KMS-11 (cell line): ENCODE data around the gene ANO9.

Experiments
- H2AFZ ChIP-seq: fragments of 200-600 bp; sonication (generic); 2 replicates; pipeline ENCODE4 v1.6.1; 2016; ENCODE audit warnings: antibody characterized with exemption, mixed run types, low read depth
- H3K27ac ChIP-seq: fragments of 200-600 bp; sonication (generic); 2 replicates; pipeline ENCODE4 v1.6.1; 2016; ENCODE audit warnings: mild to moderate bottlenecking, mixed run types
- H3K27me3 ChIP-seq: fragments of 200-600 bp; sonication (generic); 2 replicates; pipeline ENCODE4 v1.6.1; 2017; ENCODE audit warnings: mild to moderate bottlenecking, low read depth, mixed run types, moderate library complexity; ENCODE audit not compliant: insufficient read depth
- H3K36me3 ChIP-seq: fragments of 200-600 bp; sonication (generic); 2 replicates; pipeline ENCODE4 v1.6.1; 2017; ENCODE audit warnings: mild to moderate bottlenecking, mixed run types; ENCODE audit not compliant: insufficient read depth
- H3K4me1 ChIP-seq: fragments of 200-600 bp; sonication (generic); 2 replicates; pipeline ENCODE4 v1.6.1; 2016; ENCODE audit warnings: mild to moderate bottlenecking, low read depth, mixed run types; ENCODE audit not compliant: poor library complexity, severe bottlenecking
- H3K4me2 ChIP-seq: fragments of 200-600 bp; sonication (generic); 2 replicates; pipeline ENCODE4 v1.7.0; 2016; ENCODE audit warnings: mild to moderate bottlenecking, mixed run types
- H3K4me3 ChIP-seq: fragments of 200-600 bp; sonication (generic); IDR thresholded peaks from 2 replicates; pipeline ENCODE4 v1.6.1; 2017; ENCODE audit warnings: low read depth, low read length, mixed read lengths; ENCODE audit not compliant: insufficient read depth
- H3K79me2 ChIP-seq: fragments of 200-600 bp; sonication (generic); 2 replicates; pipeline ENCODE4 v1.6.1; 2016; ENCODE audit warnings: low read depth, mixed run types; ENCODE audit not compliant: insufficient read depth
- H3K9ac ChIP-seq: fragments of 200-600 bp; sonication (generic); 2 replicates; pipeline ENCODE4 v1.6.1; 2016; ENCODE audit warnings: mild to moderate bottlenecking, mixed run types
- H4K20me1 ChIP-seq: fragments of 200-600 bp; sonication (generic); 2 replicates; pipeline ENCODE4 v1.6.1; 2016; ENCODE audit warnings: mild to moderate bottlenecking, mixed run types; ENCODE audit not compliant: insufficient read depth
- TF ChIP-seq, protein P1 (sequence below): fragments of 200-600 bp; sonication (generic); conservative IDR thresholded peaks from 2 replicates; pipeline ENCODE4 v1.6.1; 2017; ENCODE audit warnings: low read depth, mild to moderate bottlenecking, antibody characterized with exemption, low read length, moderate library complexity, mixed read lengths

ANO9 gene

DNA sequence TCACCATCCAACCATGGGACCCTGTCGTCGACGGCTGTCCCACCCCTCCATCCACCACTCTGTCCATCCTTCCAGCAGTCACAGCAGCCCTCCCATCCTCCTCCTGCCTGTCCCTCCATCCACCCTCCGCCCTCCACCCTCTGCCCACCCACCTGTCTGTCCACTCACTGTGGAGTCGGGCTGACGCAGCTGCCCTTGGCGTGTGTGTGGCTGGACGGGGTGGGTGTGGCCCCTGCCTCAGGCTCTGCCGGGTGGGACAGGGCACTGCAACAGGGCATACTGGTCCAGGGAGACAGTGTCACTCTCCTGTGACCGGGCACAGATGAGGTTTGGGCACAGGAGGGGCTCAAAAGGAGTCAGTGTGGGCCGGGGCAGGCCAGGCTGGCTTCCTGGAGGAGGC is 45.9 kb downstream of the ANO9 start:
- H3K36me3 ChIP-seq: no peaks in the 10 kb centered on the region
- no peaks in the 10 kb centered on the region for H4K20me1 ChIP-seq
- H3K9ac ChIP-seq: no peak overlapping the region
- H3K4me1 ChIP-seq: no peaks in the 10 kb centered on the region
- no peak overlapping the region for H3K27ac ChIP-seq
- no peak overlapping the region for H3K4me2 ChIP-seq
- no peak overlapping the region for H2AFZ ChIP-seq
- H3K79me2 ChIP-seq: no peaks in the 10 kb centered on the region
- peaks cover 35% of the 10 kb centered on the region for H3K27me3 ChIP-seq
- H3K4me3 ChIP-seq: no peak overlapping the region
- TF ChIP-seq, protein P1, sequence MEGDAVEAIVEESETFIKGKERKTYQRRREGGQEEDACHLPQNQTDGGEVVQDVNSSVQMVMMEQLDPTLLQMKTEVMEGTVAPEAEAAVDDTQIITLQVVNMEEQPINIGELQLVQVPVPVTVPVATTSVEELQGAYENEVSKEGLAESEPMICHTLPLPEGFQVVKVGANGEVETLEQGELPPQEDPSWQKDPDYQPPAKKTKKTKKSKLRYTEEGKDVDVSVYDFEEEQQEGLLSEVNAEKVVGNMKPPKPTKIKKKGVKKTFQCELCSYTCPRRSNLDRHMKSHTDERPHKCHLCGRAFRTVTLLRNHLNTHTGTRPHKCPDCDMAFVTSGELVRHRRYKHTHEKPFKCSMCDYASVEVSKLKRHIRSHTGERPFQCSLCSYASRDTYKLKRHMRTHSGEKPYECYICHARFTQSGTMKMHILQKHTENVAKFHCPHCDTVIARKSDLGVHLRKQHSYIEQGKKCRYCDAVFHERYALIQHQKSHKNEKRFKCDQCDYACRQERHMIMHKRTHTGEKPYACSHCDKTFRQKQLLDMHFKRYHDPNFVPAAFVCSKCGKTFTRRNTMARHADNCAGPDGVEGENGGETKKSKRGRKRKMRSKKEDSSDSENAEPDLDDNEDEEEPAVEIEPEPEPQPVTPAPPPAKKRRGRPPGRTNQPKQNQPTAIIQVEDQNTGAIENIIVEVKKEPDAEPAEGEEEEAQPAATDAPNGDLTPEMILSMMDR: no peak

DNA sequence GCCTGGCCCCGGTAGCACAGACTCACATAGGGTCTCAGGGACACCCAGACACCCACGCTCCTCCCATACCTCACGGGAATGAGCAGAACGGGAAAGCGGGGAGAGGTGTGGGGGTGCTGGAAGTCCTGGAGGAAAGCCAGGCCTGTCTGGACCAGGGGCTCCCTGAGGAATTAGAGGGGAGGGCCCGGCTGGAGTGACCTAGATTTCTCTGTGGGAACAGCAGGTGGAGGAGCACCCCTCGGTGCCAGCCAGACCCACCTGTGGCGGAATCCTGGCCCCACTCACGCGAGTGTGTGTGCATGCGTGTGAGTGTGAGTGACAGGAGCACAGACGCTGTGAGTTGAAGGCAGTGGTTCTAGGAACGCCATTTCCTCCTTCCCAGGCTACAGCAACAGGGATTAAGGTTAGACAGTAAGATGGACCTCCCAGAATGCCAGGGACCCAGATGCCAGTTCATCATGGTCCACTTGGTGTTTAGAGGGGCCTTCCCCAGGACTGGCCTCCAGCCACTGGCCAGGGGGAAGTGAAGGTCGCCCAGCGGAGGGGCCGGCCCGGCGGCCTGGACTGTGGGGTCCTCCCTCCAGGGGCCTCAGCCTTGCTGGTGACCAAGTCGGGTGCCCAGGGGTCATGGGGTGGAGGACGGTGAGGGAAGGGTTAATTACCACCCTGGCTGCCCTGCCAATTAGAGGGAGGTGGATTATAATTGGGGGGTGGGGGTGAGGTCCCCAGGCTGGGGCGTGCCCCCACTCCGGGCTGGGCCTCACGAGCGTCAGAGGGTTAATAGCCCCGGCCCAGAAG is 46.8 kb downstream of the ANO9 start:
- no peak overlapping the region for H2AFZ ChIP-seq
- H3K4me1 ChIP-seq: no peaks in the 10 kb centered on the region
- H3K36me3 ChIP-seq: no peaks in the 10 kb centered on the region
- no peak overlapping the region for H3K4me3 ChIP-seq
- no peaks in the 10 kb centered on the region for H4K20me1 ChIP-seq
- H3K27me3 ChIP-seq: peaks cover 38% of the 10 kb centered on the region
- no peaks in the 10 kb centered on the region for H3K79me2 ChIP-seq
- no peak overlapping the region for H3K9ac ChIP-seq
- TF ChIP-seq, protein P1: no peak
- no peak overlapping the region for H3K27ac ChIP-seq
- no peak overlapping the region for H3K4me2 ChIP-seq

DNA sequence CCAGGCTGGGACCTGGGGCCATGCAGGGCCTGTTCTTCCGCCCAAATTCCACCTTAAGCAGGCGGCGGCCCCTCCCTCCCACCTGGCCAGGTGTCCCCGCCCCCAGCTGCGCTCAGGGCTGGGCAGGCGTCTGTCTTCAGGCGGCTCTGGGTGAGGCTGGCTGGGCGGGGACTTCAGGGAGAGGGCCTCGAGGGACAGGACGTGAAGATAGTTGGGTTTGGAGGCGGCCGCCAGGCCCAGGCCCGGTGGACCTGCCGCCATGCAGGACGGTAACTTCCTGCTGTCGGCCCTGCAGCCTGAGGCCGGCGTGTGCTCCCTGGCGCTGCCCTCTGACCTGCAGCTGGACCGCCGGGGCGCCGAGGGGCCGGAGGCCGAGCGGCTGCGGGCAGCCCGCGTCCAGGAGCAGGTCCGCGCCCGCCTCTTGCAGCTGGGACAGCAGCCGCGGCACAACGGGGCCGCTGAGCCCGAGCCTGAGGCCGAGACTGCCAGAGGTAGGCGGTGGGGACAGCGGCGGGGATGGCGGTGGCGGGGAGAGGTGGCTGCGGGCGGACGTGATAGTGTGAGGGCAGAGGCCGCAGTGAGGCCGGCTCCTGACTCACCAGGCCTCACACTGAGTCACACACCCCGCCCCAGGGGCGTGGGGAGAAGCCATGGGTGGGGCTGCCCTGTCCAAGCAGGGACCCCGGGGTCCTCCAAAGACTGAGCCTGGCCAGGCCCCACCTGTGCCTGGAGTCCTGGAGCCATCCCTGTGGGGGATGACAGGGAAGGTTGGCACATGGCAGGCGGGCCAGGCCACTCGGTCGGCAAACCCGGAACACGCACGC is 47.6 kb downstream of the ANO9 start, which contains the start of gene PKP3:
Gene PKP3 (plus strand): TSS at position 176 of the 824 bp plus-strand sequence. CDS start 84 bp downstream, at position 260.
- no peaks in the 10 kb centered on the region for H3K36me3 ChIP-seq
- H3K27me3 ChIP-seq: peaks cover 43% of the 10 kb centered on the region
- H3K79me2 ChIP-seq: no peaks in the 10 kb centered on the region
- TF ChIP-seq, protein P1: no peak
- no peak within 1 kb of the TSS for H3K9ac ChIP-seq
- H3K4me1 ChIP-seq: no peaks in the 10 kb centered on the region
- no peak within 1 kb of the TSS for H3K27ac ChIP-seq
- H4K20me1 ChIP-seq: no peaks in the 10 kb centered on the region
- no peak within 1 kb of the TSS for H3K4me2 ChIP-seq
- H3K4me3 ChIP-seq: no peak within 1 kb of the TSS
- H2AFZ ChIP-seq: no peak within 1 kb of the TSS

DNA sequence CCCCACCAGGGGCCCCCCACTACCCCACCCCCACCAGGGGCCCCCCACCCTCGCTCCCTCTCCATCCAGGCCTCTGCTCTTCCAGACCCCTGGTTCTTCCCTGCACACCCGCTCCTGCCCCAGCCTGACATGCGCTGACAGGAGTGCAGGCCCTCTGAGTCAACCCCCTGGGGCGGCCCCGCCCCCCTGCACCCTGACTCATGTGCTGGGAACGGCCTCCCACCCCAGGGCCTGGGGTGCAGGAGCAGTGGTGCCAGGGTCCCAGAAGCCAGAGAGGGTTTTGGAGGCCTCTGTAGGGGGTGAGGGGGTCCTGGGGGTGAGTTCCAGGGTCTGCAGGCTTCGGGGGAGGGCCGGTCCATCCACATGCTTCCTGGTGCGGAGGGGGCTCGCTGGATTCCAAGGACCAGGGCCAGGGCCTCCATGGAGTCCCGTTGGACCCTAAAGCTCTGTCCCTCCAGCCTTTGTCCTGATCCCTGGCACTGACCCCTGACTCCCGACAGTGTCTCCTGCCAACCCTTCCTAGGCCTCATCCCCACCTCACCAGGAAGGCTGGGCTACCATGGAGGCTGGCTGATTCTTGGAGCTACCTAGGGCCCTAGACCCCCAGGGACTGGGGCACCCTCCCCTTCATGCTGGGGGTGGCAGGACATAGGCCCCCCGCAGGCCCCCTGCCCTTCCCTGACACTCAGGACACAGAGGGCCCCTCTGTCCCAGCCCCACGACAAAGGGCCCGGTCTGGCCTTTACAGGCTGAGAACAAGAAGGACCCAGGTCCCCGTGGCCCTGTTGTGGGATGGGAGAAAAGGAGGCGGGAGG is 48.4 kb downstream of the ANO9 start:
- H3K4me1 ChIP-seq: no peaks in the 10 kb centered on the region
- TF ChIP-seq, protein P1: no peak
- no peaks in the 10 kb centered on the region for H4K20me1 ChIP-seq
- H3K27ac ChIP-seq: no peak overlapping the region
- peaks cover 49% of the 10 kb centered on the region for H3K27me3 ChIP-seq
- H3K4me3 ChIP-seq: no peak overlapping the region
- no peaks in the 10 kb centered on the region for H3K79me2 ChIP-seq
- no peaks in the 10 kb centered on the region for H3K36me3 ChIP-seq
- no peak overlapping the region for H3K9ac ChIP-seq
- no peak overlapping the region for H3K4me2 ChIP-seq
- no peak overlapping the region for H2AFZ ChIP-seq
